GM12878 (cell line): Measurements from ENCODE around the gene GPC5. TPM values are rescaled to one million over a fixed set of nuclear protein-coding genes. Genes with fewer than 3 reads are reported as not detected.

Experiments
- ATAC-seq: fragments of 200-7000 bp; cut with Tn5 transposase; 3 replicates; pipeline ENCODE4 v1.9.1; 2020; ENCODE audit warnings: mild to moderate bottlenecking, moderate library complexity
- BruUV-seq: library from RNA; stranded (reverse); fragments of 400-500 nt; replicated peaks from 2 replicates; lab custom pipeline; 2021; lab: Mats Ljungman, UMichigan
- CTCF ChIA-PET: fragments of 300-600 bp; sonication (Branson Sonifier 250); formaldehyde crosslinking; extraction: SDS; loops from one replicate; lab custom pipeline; 2021; ENCODE audit warnings: inconsistent platforms; lab: Yijun Ruan, JAX
- POLR2A ChIA-PET: fragments of 350-600 bp; formaldehyde crosslinking; extraction: SDS; loops from one replicate; lab custom pipeline; 2021; ENCODE audit warnings: inconsistent platforms; lab: Charles Lee
- RAD21 ChIA-PET: fragments of 300-600 bp; sonication (Branson Sonifier 250); formaldehyde crosslinking; loops from one replicate; lab custom pipeline; 2023; ENCODE audit warnings: antibody characterized with exemption; ENCODE audit not compliant: unreplicated experiment; lab: Charles Lee
- SMC1A ChIA-PET: fragments of 300-600 bp; sonication (Branson Sonifier 250); formaldehyde crosslinking; loops from one replicate; lab custom pipeline; 2023; ENCODE audit not compliant: unreplicated experiment, uncharacterized antibody; lab: Charles Lee
- DNase-seq: peaks from one replicate; pipeline ENCODE4 v3.0.0-alpha.2; 2011; ENCODE audit warnings: low read depth, low spot score
- FAIRE-seq: peaks from 3 replicates; lab custom pipeline; 2011; peaks lifted over from hg19 to GRCh38; lab: Jason Lieb, UNC
- H2AFZ ChIP-seq: 2 replicates; pipeline ENCODE4 v1.6.0; 2011; ENCODE audit warnings: low read depth, low read length, control low read depth; ENCODE audit not compliant: control insufficient read depth
- H3K27ac ChIP-seq: 2 replicates; pipeline ENCODE4 v1.5.1; 2011; ENCODE audit warnings: control low read depth; ENCODE audit not compliant: control insufficient read depth, insufficient read depth
- H3K27me3 ChIP-seq, 2 experiments: replicated peaks in 1 of 2; 2 replicates each; pipeline versions ENCODE4 v1.6.0 to v1.6.1; 2011; ENCODE audit warnings: low read length in 1 of 2; ENCODE audit not compliant: control insufficient read depth in 2 of 2, insufficient read depth in 2 of 2
- H3K36me3 ChIP-seq, 2 experiments: 2 replicates each; pipeline ENCODE4 v1.5.1; 2011; ENCODE audit warnings: low read length in 1 of 2; ENCODE audit not compliant: control insufficient read depth in 2 of 2, insufficient read depth in 2 of 2
- H3K4me1 ChIP-seq: 2 replicates; pipeline ENCODE4 v1.6.1; 2011; ENCODE audit warnings: mild to moderate bottlenecking, low read length, moderate library complexity, mixed read lengths; ENCODE audit not compliant: control insufficient read depth, insufficient read depth
- H3K4me2 ChIP-seq: 2 replicates; pipeline ENCODE4 v1.6.0; 2011; ENCODE audit warnings: control low read depth; ENCODE audit not compliant: control insufficient read depth, insufficient read depth
- H3K4me3 ChIP-seq: fragments of 200-600 bp; sonication (generic); 2 replicates; pipeline ENCODE4 v1.5.1; 2016
- H3K79me2 ChIP-seq: 2 replicates; pipeline ENCODE4 v1.6.0; 2011; ENCODE audit warnings: low read length; ENCODE audit not compliant: control insufficient read depth, insufficient read depth
- H3K9ac ChIP-seq: 2 replicates; pipeline ENCODE4 v1.8.0; 2011; ENCODE audit warnings: low read length, control low read depth, mixed read lengths; ENCODE audit not compliant: control insufficient read depth, insufficient read depth
- H3K9me3 ChIP-seq: replicated peaks from 3 replicates; pipeline ENCODE4 v1.5.1; 2011; ENCODE audit warnings: mild to moderate bottlenecking, low read length; ENCODE audit not compliant: control insufficient read depth, insufficient read depth
- H4K20me1 ChIP-seq: 2 replicates; pipeline ENCODE4 v1.6.0; 2011; ENCODE audit not compliant: control insufficient read depth, insufficient read depth
- FOS ChIP-seq: IDR thresholded peaks from 3 replicates; pipeline ENCODE4 v1.6.1; 2011; ENCODE audit warnings: borderline replicate concordance; ENCODE audit not compliant: insufficient read length; ENCODE audit errors: extremely low read depth
- IKZF1 ChIP-seq: fragments of 450-650 bp; conservative IDR thresholded peaks from 2 replicates; pipeline ENCODE4 v1.6.1; 2017; ENCODE audit warnings: antibody characterized with exemption, mild to moderate bottlenecking
- JUND ChIP-seq: IDR thresholded peaks from 2 replicates; pipeline ENCODE4 v1.6.1; 2012; ENCODE audit warnings: low read depth, mild to moderate bottlenecking, low read length, improper control_type of control experiment, moderate library complexity
- MYC ChIP-seq: IDR thresholded peaks from 2 replicates; pipeline ENCODE4 v1.6.1; 2011; ENCODE audit warnings: mild to moderate bottlenecking, low read length, moderate library complexity, inconsistent platforms; ENCODE audit not compliant: insufficient read depth, insufficient replicate concordance, insufficient read length, severe bottlenecking
- PML ChIP-seq: IDR thresholded peaks from 2 replicates; pipeline ENCODE4 v1.6.1; 2012; ENCODE audit warnings: low read length, inconsistent platforms
- RAD51 ChIP-seq: fragments of 450-650 bp; IDR thresholded peaks from 2 replicates; pipeline ENCODE4 v1.6.1; 2016; ENCODE audit warnings: moderate library complexity, mild to moderate bottlenecking, inconsistent platforms
- SREBF2 ChIP-seq: IDR thresholded peaks from 2 replicates; pipeline ENCODE4 v1.6.1; 2012; ENCODE audit warnings: mild to moderate bottlenecking, low read length
- SRF ChIP-seq, 2 experiments: IDR thresholded peaks; 2 replicates each; pipeline ENCODE4 v1.6.1; 2011; ENCODE audit warnings: low read depth in 2 of 2, low read length in 2 of 2, mild to moderate bottlenecking in 1 of 2, moderate library complexity in 1 of 2
- STAT3 ChIP-seq: IDR thresholded peaks from 2 replicates; pipeline ENCODE4 v1.6.1; 2011; ENCODE audit warnings: low read depth, low read length, improper control_type of control experiment
- ZNF24 ChIP-seq: fragments of 450-650 bp; IDR thresholded peaks from 2 replicates; pipeline ENCODE4 v1.6.1; 2017; ENCODE audit warnings: antibody characterized with exemption, mild to moderate bottlenecking
- ZNF274 ChIP-seq: IDR thresholded peaks from one replicate; pipeline ENCODE4 v1.8.0; 2011; ENCODE audit not compliant: insufficient read length, insufficient read depth
- WGBS: methylation state at CpG from one replicate; pipeline ENCODE4 v1.1.6; 2016; ENCODE audit warnings: low lambda C conversion rate; ENCODE audit not compliant: insufficient replicate concordance, insufficient coverage; ENCODE audit errors: missing lambda C conversion rate; 5-methylcytosine and 5-hydroxymethylcytosine counted together
- in situ Hi-C: fragments of 300-500 bp; cut with MboI; formaldehyde crosslinking; loops from 9 replicates; pipeline ENCODE4 v1.14.3; 2018; ENCODE audit warnings: mixed read lengths
- intact Hi-C: fragments of 100-400 bp; cut with micrococcal nuclease; formaldehyde crosslinking; loops from one replicate; pipeline ENCODE4 v1.14.2; 2022; ENCODE audit not compliant: unreplicated experiment
- polyA plus RNA-seq, 11 experiments: library from polyadenylated mRNA; depleted of rRNA in 4 of 11; unstranded in 6 of 11; stranded (reverse) in 5 of 11; fragments of >200 nt; fragmentation: Nextera tagmentation in 4 of 11; fragmentation: Illumina TruSeq in 1 of 11; extraction: Ambion mirVana in 4 of 11; extraction: Trizol in 1 of 11; gene quantifications; 1 replicate in 1 of 11; 2 replicates in 10 of 11; pipeline versions ENCODE4 v1.2.1 to v1.2.3, GENCODE V29; 2011 to 2016; ENCODE audit warnings: inconsistent platforms in 2 of 11, missing spikeins in 2 of 11, low read depth in 1 of 11
- total RNA-seq, 4 experiments: library from RNA; depleted of rRNA in 3 of 4; stranded (reverse); fragments of >200 nt in 3 of 4; fragmentation: Illumina TruSeq in 1 of 4; extraction: Trizol in 1 of 4; gene quantifications; 2 replicates each; pipeline versions ENCODE4 v1.2.1 to v1.2.3, GENCODE V29; 2013 to 2021
- TF ChIP-seq, protein P1 (sequence below): fragments of 150-350 bp; IDR thresholded peaks from 2 replicates; pipeline ENCODE4 v1.6.1; 2014; ENCODE audit warnings: mild to moderate bottlenecking, low read depth, low read length

The GPC5 gene
- total and polyA plus RNA-seq, 10 of the 15 experiments (the other 5 are each of a cell fraction or from before 2014, with no cell fraction given) = 0.05 to 0.87 (median 0.44) TPM; not detected in 1

DNA sequence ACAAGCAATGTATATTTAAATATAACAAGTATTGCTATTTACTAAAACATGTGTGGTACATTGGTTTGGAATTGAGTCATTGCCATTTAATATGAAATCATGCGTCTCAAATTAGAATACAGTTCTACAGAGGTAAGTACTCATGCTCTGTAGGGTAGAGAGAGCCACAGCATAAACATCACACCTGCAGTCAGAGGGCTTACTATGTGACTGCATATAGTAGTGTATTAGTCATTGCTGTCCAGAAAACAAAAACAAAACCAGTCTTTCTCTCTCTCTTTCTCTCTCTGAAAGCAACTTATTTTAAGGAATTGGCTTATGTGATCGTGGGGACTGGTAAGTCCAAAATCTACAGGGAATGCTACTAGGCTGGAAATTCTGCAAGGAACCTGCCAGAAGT lies 370.3 kb downstream of the GPC5 start:
- FAIRE-seq = no peak
- BruUV-seq = no TSS peak

DNA sequence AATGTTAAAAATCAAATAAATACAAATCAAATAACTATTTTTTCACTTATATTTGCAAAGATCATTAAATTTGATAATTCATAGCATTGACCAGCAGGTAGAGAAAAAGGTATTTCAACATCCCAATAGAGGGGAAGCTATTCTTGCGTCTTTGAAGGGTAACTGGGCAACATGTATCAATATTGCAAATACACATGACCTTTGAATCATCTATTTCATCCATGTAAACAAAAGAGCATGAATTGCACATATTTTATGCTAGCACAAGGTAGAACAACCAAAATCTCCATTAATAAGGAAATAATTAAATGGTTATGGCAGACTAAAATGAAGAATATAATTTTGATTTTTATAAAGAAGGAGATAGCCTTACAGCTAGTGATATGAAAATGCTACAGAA lies 372.8 kb downstream of the GPC5 start:
- in situ Hi-C loops = no loop called here
- RAD21 ChIA-PET = no interaction called here
- Histone ChIP-seq H4K20me1 (no peaks in the 10 kb centered on the region), H3K79me2 (no peaks in the 10 kb centered on the region), H3K9me3 (no peaks in the 10 kb centered on the region), H3K9ac (no peak overlapping the region), H3K4me3 (no peak overlapping the region), H3K36me3 (no peaks in the 10 kb centered on the region), H3K27ac (no peak overlapping the region), H3K4me1 (no peaks in the 10 kb centered on the region), H3K4me2 (no peak overlapping the region), H3K27me3 (no peaks in the 10 kb centered on the region), H2AFZ (no peak overlapping the region)
- no peak for TF ChIP-seq FOS
- no peak for DNase-seq
- BruUV-seq = no TSS peak
- no peak for FAIRE-seq
- CTCF ChIA-PET = no interaction called here
- intact Hi-C loops = no loop called here
- POLR2A ChIA-PET = no interaction called here
- no peak for ATAC-seq
- SMC1A ChIA-PET = no interaction called here
- WGBS = 0% methylated on average over 1 of the region's 1 CpG

More for the DNA sequence above, 370.3 kb downstream of the GPC5 start:
- ATAC-seq = no peak
- H2AFZ ChIP-seq = no peak overlapping the region
- RAD21 ChIA-PET = no interaction called here
- no peaks in the 10 kb centered on the region for H3K79me2 ChIP-seq
- CTCF ChIA-PET = no interaction called here
- WGBS = 28% methylated on average over 2 of the region's 2 CpGs
- no peaks in the 10 kb centered on the region for H3K27me3 ChIP-seq
- no peaks in the 10 kb centered on the region for H4K20me1 ChIP-seq
- H3K4me1 ChIP-seq = no peaks in the 10 kb centered on the region
- TF ChIP-seq STAT3 = no peak
- TF ChIP-seq PML = no peak
- TF ChIP-seq SRF (IDR thresholded peaks at IDR 0.05; ENCODE audit: low read depth in 2 of 2, low read length in 2 of 2) = no peak
- TF ChIP-seq, protein P1, sequence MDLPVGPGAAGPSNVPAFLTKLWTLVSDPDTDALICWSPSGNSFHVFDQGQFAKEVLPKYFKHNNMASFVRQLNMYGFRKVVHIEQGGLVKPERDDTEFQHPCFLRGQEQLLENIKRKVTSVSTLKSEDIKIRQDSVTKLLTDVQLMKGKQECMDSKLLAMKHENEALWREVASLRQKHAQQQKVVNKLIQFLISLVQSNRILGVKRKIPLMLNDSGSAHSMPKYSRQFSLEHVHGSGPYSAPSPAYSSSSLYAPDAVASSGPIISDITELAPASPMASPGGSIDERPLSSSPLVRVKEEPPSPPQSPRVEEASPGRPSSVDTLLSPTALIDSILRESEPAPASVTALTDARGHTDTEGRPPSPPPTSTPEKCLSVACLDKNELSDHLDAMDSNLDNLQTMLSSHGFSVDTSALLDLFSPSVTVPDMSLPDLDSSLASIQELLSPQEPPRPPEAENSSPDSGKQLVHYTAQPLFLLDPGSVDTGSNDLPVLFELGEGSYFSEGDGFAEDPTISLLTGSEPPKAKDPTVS = no peak
- no peak for TF ChIP-seq SREBF2
- TF ChIP-seq MYC = no peak
- no peak for TF ChIP-seq ZNF24
- no peak for TF ChIP-seq RAD51
- TF ChIP-seq JUND = no peak
- no peak for TF ChIP-seq IKZF1
- no peak for TF ChIP-seq ZNF274
- no peak for DNase-seq
- intact Hi-C loops (no loop called here), in situ Hi-C loops (no loop called here)
- no peak overlapping the region for H3K9ac ChIP-seq
- no peaks in the 10 kb centered on the region for H3K36me3 ChIP-seq
- H3K4me2 ChIP-seq = no peak overlapping the region
- POLR2A ChIA-PET = no interaction called here
- H3K27ac ChIP-seq = no peak overlapping the region
- SMC1A ChIA-PET = no interaction called here
- H3K4me3 ChIP-seq = no peak overlapping the region
- no peaks in the 10 kb centered on the region for H3K9me3 ChIP-seq
